Right cardiac atrium (tissue), 5 donors: ENCODE results near the gene PPBP. TPM values are rescaled to one million over a fixed set of nuclear protein-coding genes. Genes with fewer than 3 reads are reported as not detected.
A peak's percentile ranks its signal among the peaks of the same experiment; 100 is the strongest.
"Not testable (repeated sequence)": the region's sequence is repeated elsewhere in the genome, so short reads cannot be mapped to it uniquely, and the experiment has no call there.

Experiments used
- ATAC-seq, 2 donors: fragments of 200-7000 bp; cut with Tn5 transposase; one replicate each; pipeline versions ENCODE4 v1.8.0 to v1.9.1; 2020; ENCODE audit warnings: moderate library complexity in 2 of 2, mild to moderate bottlenecking in 1 of 2
- DNase-seq, 3 donors: peaks; one replicate each; pipeline ENCODE4 v3.0.0-alpha.2; 2020
- H3K27ac ChIP-seq: one replicate; pipeline ENCODE4 v1.5.1; 2013; ENCODE audit warnings: mild to moderate bottlenecking, low read length, control low read depth, moderate library complexity
- H3K27me3 ChIP-seq: one replicate; pipeline ENCODE4 v1.6.1; 2013; ENCODE audit not compliant: control insufficient read depth, insufficient read depth
- H3K4me1 ChIP-seq: one replicate; pipeline ENCODE4 v1.6.1; 2013; ENCODE audit warnings: low read length; ENCODE audit not compliant: control insufficient read depth, insufficient read depth
- H3K4me3 ChIP-seq: one replicate; pipeline ENCODE4 v1.5.1; 2013; ENCODE audit warnings: low read length, control low read depth
- H3K9me3 ChIP-seq: one replicate; pipeline ENCODE4 v1.6.1; 2013; ENCODE audit warnings: low read length; ENCODE audit not compliant: control insufficient read depth
- WGBS: extraction: QIAGEN DNeasy Blood & Tissue Kit; methylation state at CpG from one replicate; pipeline ENCODE4 v1.1.7; 2013; 5-methylcytosine and 5-hydroxymethylcytosine counted together
- intact Hi-C, 4 donors: fragments of 100-400 bp; cut with DNase I; formaldehyde crosslinking; loops; one replicate each; pipeline versions ENCODE4 v1.11.0 to v1.14.0; 2022 to 2023
- polyA plus RNA-seq: library from polyadenylated mRNA; stranded (reverse); fragments of 200-250 nt; gene quantifications from one replicate; pipeline ENCODE4 v1.2.3, GENCODE V29; 2013
- total RNA-seq, 4 donors: library from RNA; stranded (reverse); fragmentation: NEBNext Ultra II Directional; extraction: Animal tissue kit (Norgen Biotek cat#: 25700); gene quantifications; one replicate each; pipeline ENCODE4 v1.2.1, GENCODE V29; 2021
- donor health status: healthy with polysubstance abuse.
- donor health status: DM: no; HTN: yes; CAD: no.
- donor health status: DM: no; HTN: no; CAD: no.
- donor health status: DM: no; HTN: yes; CAD: no; lungs with severe emphysema.
- donor health status: DM: yes; HTN: yes; CAD: no.

Gene PPBP
- total and polyA plus RNA-seq, 5 donors = 0.34 to 0.48 TPM; not detected in 3

GRCh38 chr4:73976217-73976616 is 11.8 kb downstream of the PPBP start:
- Histone ChIP-seq H3K9me3 (no peaks in the 10 kb centered on the region), H3K27me3 (no peaks in the 10 kb centered on the region), H3K27ac (no peak overlapping the region), H3K4me1 (peaks cover 4% of the 10 kb centered on the region), H3K4me3 (no peak overlapping the region)
- WGBS = 92% methylated on average over 2 of the region's 2 CpGs
- ATAC-seq (peak in 1 of 2 donors; percentile 24), DNase-seq (no peak)
- intact Hi-C loops = no loop called here

- no peak overlapping the region for H3K27ac ChIP-seq
- ATAC-seq (no peak), DNase-seq (no peak)
- intact Hi-C loops = no loop called here
- H3K9me3 ChIP-seq = no peaks in the 10 kb centered on the region
- no peak overlapping the region for H3K4me3 ChIP-seq
- no peaks in the 10 kb centered on the region for H3K27me3 ChIP-seq
- peaks cover 4% of the 10 kb centered on the region for H3K4me1 ChIP-seq
These were observed 13.6 kb downstream of the PPBP start for GRCh38 chr4:73974352-73974751.

- H3K4me3 ChIP-seq = no peak overlapping the region
- no peak for DNase-seq
- intact Hi-C loops = no loop called here
- no peaks in the 10 kb centered on the region for H3K27me3 ChIP-seq
- H3K27ac ChIP-seq = no peak overlapping the region
- no peaks in the 10 kb centered on the region for H3K4me1 ChIP-seq
- no peak for ATAC-seq
- H3K9me3 ChIP-seq = no peaks in the 10 kb centered on the region
These were observed 17.0 kb downstream of the PPBP start for GRCh38 chr4:73970945-73971344.

GRCh38 chr4:73970011-73970410 is 18.0 kb downstream of the PPBP start:
- WGBS = 87% methylated on average over 1 of the region's 1 CpG
- Histone ChIP-seq H3K27me3 (no peaks in the 10 kb centered on the region), H3K4me1 (no peaks in the 10 kb centered on the region), H3K9me3 (no peaks in the 10 kb centered on the region), H3K27ac (no peak overlapping the region), H3K4me3 (no peak overlapping the region)
- ATAC-seq (no peak), DNase-seq (no peak)
- intact Hi-C loops = no loop called here

GRCh38 chr4:73967866-73968265 is 20.1 kb downstream of the PPBP start:
- no peaks in the 10 kb centered on the region for H3K27me3 ChIP-seq
- DNase-seq (no peak), ATAC-seq (no peak)
- no peak overlapping the region for H3K27ac ChIP-seq
- H3K9me3 ChIP-seq = no peaks in the 10 kb centered on the region
- intact Hi-C loops = no loop called here
- H3K4me3 ChIP-seq = no peak overlapping the region
- no peaks in the 10 kb centered on the region for H3K4me1 ChIP-seq

GRCh38 chr4:73964862-73965611 is 23.0 kb downstream of the PPBP start:
- H3K4me3 ChIP-seq = no peak overlapping the region
- no peaks in the 10 kb centered on the region for H3K4me1 ChIP-seq
- peaks cover 2% of the 10 kb centered on the region for H3K9me3 ChIP-seq
- DNase-seq (peak in 1 of 3 donors; percentile 39), ATAC-seq (peak in 1 of 2 donors; percentile 14)
- WGBS = 48% methylated on average over 7 of the region's 7 CpGs
- no peak overlapping the region for H3K27ac ChIP-seq
- intact Hi-C loops = no loop called here
- no peaks in the 10 kb centered on the region for H3K27me3 ChIP-seq

- 68% methylated on average over 2 of the region's 2 CpGs for WGBS
- intact Hi-C loops = no loop called here
These were observed 25.3 kb downstream of the PPBP start for GRCh38 chr4:73962724-73963123.

GRCh38 chr4:73959041-73959440 is 28.9 kb downstream of the PPBP start:
- ATAC-seq, H3K4me1 ChIP-seq, H3K27ac ChIP-seq, H3K9me3 ChIP-seq, intact Hi-C loops, H3K27me3 ChIP-seq, DNase-seq, H3K4me3 ChIP-seq: not testable (repeated sequence)
- WGBS = 97% methylated on average over 1 of the region's 1 CpG

More at GRCh38 chr4:73962724-73963123, 25.3 kb downstream of the PPBP start:
- Histone ChIP-seq H3K4me1 (no peaks in the 10 kb centered on the region), H3K27ac (no peak overlapping the region), H3K27me3 (no peaks in the 10 kb centered on the region), H3K4me3 (no peak overlapping the region), H3K9me3 (peaks cover 2% of the 10 kb centered on the region)
- ATAC-seq (no peak), DNase-seq (no peak)

GRCh38 chr4:73952352-73952751 is 35.6 kb downstream of the PPBP start:
- WGBS = 93% methylated on average over 3 of the region's 3 CpGs

GRCh38 chr4:73950376-73950920 is 37.5 kb downstream of the PPBP start:
- H3K4me3 ChIP-seq, DNase-seq, ATAC-seq, H3K27ac ChIP-seq, H3K27me3 ChIP-seq, H3K4me1 ChIP-seq, intact Hi-C loops, H3K9me3 ChIP-seq: not testable (repeated sequence)
- WGBS = 54% methylated on average over 8 of the region's 8 CpGs

More at GRCh38 chr4:73952352-73952751, 35.6 kb downstream of the PPBP start:
- Histone ChIP-seq H3K9me3 (no peaks in the 10 kb centered on the region), H3K4me1 (no peaks in the 10 kb centered on the region), H3K4me3 (no peak overlapping the region), H3K27me3 (peaks cover 1% of the 10 kb centered on the region), H3K27ac (no peak overlapping the region)
- DNase-seq (no peak), ATAC-seq (no peak)
- intact Hi-C loops = no loop called here

- DNase-seq = no peak
- WGBS = 83% methylated on average over 7 of the region's 7 CpGs
- Histone ChIP-seq H3K27ac (no peak overlapping the region), H3K4me1 (no peaks in the 10 kb centered on the region), H3K27me3 (peaks cover 3% of the 10 kb centered on the region), H3K4me3 (no peak overlapping the region), H3K9me3 (no peaks in the 10 kb centered on the region)
- intact Hi-C loops = no loop called here
- ATAC-seq = no peak
These were observed 38.8 kb downstream of the PPBP start for GRCh38 chr4:73948990-73949706.
